GM21528 (cell line): Measurements from ENCODE around the gene CDK11A.
"Not testable (repeated sequence)": the region's sequence is repeated elsewhere in the genome, so short reads cannot be mapped to it uniquely, and the experiment has no call there.

Experiments used
- ATAC-seq: cut with Tn5 transposase; IDR thresholded peaks from one replicate; pipeline ENCODE4 v1.9.1; 2021; ENCODE audit warnings: mild to moderate bottlenecking, moderate library complexity; ENCODE audit not compliant: unreplicated experiment, low FRiP score

The CDK11A gene

DNA sequence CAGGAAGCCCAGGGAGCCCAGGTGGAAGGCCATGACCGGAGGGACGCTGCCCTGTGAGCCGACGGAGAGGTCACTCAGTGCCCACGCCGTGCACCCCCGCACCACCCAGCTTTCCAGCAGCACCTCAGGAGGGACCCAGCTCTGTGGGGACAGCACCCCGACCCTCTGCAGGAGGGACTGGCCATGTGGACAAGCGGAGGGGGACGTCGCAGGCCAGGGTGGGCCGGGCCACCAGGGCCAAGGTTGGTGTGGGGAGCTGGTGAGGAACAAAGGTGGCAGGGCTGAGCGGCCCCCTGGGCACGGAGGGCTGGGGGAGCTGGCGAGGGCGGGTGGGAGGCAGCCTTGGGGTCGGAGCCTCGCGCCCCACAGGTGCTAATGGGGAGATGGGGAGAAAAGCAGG, 31.3 kb upstream of the CDK11A start:
- no peak for ATAC-seq

DNA sequence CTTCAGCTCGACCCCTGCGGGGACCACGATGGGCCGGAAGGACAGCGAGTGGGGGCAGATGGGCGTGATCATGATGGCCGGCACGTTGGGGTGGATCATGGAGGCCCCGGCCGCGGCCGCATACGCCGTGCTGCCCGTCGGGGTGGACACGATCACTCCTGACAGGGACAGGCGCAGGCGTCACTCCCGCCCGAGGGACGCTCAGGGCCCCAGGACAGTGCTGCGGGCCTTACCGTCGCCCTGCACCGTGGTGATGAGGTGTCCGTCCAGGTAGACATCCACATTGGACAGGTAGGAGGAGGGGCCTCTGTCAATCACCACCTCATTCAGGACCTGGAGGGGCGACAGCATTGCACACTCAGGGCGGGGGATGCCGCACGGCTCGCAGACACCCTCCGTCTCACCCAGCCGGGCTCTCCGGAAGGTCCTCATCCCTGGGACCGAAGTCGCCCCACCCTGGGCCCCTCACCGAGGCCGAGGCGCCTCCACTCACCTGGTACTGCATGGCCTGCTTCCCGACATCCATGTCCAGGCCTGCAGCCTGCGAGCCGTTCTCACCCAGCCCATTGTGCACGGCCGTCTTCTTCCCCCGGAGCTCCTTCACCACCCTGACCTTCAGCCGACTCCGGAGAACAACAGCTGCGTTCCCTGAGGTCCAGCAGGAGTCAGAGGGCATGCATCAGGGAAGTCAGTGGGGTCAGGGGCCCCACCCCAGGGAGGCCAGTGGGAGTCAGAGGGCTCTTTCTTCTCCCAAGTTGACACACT, 30.1 kb upstream of the CDK11A start:
- ATAC-seq = no peak

DNA sequence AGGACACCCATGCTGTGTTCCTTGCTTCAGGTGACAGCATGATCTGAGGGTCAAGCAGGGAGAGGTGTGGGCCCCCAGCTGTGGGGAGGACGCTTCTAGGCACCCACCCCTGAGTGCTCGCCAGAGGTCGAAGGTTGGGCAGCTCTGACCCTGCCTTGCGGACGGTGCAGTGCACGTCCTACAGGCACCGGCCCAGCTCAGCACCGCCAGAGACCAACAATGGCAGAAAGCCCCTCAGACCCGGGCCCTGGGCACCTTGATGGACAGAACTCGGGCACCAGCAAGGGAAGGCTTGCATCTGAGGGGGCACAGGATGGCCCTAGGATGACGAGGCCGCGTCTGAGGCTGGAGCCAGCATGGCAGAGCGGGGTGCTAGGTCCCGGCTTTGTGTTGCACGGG, 29.4 kb upstream of the CDK11A start:
- ATAC-seq = no peak

DNA sequence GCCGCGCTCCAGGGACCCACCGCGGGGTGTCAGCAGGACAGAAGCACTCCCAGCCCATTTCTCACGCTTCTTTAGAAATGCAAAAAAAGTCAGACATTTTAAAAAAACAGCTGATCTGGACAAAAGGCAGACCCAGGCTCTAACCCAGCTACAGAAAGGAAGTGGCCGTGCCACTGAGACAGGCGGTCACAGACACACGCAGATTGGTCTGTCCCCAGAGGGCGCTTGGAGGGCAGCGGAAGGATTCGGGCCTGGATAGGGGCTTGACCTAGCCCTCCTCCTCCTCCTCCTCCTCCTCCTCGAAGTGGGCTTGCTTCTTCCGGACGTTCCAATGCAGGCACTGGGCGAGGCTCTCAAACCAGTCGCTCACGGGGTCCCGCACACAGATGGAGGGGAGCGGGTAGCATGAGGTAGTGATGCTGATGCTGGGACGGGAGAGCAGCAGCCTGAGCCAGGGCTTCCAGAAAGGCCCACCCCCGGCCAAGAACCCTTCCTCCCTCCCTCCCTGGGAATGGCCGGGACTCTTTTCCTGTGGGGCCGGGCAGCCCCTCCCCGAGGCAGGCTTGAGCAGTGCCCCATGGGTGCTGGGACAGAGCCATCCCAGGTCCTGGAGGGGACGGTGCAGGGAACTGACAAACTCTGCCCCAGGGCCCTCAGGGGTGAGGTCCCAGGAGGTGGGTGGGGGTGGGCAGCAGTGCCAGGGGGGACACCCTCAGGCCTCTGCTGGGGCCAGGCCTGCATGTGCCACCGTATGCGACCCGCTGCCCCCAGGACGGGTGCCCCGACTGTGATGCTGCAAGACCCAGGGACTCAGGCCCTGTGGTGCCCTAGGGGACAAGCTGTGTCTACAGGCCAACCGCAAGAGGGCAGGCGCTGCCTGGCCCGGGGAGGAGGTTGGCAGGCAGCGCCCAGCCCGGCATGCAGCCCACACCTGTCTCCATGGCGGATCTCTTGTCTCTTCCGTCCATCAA, 28.8 kb upstream of the CDK11A start:
- ATAC-seq = no peak

DNA sequence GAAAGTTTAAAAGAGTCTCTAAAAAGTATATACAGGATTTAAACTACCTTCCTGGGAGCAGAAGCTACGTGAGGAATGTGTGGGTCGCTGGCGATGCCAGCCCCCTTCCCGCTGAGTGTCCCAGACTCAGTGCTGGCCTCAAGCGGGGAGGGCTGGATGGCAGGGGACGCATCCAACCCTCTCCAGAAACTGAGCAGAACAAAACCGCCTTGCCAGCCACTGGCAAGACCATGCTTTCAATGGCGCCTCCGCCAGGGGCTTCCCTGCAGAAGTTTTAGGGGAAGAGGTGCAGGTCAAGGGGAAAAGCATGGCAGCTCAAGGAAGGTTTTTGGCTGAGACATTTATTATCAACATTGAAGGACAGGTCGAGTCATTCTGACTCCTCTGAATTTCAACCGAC, 28.0 kb upstream of the CDK11A start:
- ATAC-seq = no peak

DNA sequence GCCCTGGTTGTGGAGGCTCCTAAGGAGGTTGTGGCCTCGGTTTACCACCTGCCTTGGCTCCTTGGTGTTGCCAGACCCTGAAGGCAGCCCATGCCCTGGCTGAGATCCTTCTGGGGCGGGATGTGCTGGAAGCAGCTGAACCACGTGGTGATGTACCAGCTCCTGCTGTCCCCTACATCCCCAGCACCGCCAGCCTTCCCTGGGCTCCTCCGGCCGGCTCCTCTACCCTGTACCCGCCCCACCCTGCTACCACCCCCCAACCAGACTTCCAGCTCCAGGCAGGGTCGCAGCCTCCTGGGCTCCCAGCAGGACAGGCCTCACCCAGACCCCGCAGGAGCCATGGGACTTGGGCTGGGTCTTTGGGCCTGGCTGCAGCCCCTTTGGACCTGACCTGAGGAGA, 25.8 kb upstream of the CDK11A start:
- not testable (repeated sequence) for ATAC-seq

DNA sequence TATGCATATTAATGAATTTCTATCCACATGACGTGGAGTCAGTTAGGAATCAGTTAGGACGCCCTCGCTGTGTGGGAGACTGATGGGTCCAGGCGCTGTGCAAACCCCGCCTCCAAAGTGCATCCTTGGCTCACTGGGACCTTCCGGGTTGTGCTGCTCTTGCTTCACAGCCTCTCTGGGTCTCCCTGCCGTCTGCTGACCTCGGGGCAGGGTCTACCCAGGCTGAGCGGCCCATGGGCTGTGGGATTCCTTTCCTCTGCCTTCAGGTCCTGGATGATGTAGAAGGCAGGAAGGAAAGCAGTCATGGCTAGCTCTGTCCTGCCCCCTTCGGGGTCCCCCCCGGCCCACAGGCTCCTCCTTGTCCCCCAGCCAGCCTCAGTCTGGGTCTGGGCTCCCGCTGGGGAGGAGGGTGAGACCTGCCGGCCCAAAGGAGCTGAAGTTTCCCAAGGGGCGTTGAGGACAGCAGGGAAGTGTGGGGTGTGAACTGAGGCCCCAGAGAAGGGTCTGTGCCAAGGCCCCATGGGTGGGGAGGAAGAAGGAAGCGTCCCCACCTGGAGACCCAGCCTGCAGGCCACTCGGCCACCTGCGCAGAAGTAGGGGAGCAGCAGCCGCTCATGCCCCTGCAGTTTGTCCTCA, 24.6 kb upstream of the CDK11A start:
- no peak for ATAC-seq

DNA sequence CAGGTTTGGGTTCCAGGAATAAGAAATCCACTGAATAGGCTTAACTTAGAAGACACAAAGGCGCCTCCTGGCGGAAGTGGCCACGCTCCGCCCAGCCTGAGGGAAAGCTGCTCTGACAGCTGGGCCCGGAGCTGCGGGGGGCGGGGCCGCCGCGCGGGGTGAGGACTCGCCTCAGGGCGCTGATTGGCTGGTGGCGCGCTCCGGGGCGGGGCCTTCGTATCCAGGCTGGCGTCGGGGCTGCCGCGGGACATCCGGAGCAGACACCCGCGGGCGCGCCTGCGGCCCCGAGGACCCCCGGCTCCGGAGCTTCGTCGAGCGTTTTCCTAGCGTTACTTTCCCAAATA, 22.4 kb upstream of the CDK11A start:
- ATAC-seq = peak; percentile 74

DNA sequence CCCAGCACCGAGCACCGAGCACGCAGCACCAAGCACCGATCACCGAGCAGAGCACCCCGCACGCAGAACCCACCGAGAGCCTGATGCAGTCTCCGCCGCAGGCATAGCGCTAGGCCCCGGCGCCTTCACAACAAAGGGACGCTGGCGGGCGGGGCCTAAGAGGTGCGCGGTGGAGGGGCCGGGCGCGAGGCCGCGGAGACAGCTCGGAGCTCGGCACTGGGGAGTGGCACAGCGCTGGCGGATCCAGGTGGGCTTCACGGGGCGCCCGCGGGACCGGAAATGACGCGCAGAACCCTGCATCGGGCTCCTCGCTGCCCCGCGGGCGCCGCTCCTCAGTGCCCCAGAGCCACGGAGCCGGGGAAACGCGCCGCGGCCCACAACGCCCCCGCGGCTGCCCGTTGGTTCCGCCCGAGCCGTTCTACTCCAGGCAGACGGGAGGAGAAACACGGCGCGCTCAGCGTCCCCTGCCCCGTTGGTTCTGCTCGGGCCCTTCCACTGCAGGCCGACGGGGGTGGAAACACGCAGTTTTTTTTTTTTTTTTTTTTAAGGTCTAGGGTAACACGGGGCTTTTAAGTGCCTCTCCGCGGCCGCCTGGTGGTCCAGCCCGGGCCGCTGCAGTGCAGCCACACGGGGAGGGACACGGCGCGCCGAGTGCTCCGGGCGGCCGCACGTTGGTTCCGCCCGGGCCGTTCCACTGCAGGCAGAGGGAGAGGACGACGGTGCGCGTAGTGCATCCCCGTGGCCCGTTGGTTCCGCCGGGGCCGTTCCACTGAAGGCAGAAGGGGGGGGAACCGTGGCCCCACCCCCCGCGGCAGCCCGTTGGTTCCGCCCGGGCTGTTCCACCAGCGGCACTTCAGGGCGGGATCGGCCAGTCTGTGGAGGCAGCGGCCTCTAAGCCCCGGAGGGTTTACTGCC, 21.8 kb upstream of the CDK11A start:
- peak; percentile 70 for ATAC-seq

DNA sequence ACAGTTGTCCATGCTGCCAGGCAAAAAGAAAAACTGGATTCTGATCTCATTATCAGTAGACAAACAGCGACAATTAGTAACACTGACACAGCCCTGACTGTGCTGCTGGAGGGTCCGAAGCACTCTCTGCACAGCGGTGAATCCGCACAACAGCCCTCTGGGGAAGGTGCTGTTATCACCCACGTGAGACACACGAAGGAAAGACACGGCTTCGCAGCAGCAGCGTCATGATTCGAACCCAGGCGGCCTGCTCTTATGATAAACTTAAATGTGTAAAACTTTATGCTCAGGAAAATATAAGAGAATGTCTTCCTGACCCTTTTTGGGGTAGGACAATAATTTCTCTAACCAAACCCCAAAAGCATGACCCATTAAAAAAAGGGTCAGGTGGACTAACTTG, 18.4 kb upstream of the CDK11A start:
- ATAC-seq = not testable (repeated sequence)

DNA sequence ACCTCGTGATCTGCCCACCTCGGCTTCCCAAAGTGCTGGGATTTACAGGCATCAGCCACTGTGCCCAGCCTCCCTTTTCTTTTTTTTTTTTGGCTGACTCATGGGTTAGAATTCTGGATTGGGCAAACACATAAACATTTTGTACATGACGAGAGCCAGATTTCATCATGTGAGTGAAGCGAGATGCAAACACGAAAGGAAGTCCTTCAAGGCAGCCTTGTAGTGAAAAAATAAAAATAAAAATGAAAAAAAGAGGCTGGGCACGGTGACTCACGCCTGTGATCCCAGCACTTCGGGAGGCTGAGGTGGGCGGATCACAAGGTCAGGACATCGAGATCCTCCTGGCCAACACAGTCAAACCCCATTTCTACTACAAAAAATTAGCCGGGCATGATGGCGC, 16.9 kb upstream of the CDK11A start:
- not testable (repeated sequence) for ATAC-seq

DNA sequence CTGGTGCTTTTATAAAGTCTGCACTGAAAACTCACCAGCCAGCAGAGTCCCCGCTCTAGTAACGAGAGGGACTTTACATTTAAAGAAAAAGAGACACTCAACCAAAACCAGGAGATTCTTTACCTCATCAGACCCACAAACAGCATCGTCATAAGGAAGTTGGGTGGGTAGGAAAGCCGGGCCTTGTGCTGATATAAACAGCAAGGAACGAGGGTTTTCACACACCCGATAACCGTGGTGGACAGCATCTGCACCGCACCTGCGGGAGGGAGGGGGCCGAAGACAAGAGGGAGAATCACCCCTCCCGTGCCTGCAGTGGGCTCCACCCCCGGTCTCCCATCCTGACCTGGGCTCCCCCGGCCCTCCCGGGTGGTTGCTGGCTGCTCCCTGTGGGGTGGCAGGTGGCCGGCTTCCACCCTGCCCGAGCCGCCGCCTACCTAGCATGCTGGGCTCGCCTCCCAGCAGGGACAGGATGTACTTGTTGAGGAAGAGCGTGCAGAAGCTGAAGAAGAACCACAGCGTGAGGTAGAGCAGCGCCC, 14.7 kb upstream of the CDK11A start:
- not testable (repeated sequence) for ATAC-seq

DNA sequence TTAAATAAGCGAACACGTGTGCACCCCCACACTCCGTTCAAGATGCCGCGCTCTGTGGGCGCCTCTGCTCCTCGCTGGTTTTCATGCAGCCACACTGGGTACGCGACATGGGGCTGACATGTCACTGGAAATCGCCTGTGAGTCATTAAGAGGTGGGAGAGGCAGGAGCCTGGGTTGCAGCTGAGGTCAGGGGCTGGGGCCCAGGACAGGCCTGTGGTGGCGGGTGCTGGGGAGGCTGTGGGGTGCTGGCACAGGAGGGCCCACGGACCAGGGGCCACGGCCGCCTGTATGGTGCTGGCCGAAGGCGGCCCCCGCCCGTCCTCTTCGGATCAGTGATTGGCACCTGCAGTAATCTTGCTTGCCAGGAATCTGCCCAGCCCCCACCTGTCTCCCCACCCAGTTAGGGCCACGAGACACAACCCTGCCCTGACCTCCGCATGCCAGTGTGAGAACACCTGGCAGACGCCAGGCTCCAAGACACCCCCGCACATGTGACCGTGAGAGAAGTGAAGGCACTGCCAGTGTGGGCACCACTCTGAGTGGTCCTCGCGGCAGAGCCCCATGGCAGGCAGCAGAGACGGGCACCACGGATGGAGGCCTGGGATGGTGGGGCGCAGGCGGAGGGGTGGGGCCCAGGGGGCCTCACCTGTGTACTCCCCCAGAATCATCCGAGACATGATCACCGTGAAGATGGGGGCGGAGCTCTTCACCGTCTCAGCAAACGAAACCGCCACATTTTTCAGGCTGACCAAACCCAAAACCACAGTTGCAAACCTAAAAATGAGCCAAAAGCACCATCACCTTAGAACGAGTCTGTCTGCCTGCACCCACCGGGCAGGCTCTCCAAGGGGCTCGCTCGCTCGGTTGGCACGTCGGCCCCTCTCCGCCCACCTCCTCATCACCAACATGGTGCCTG, 13.8 kb upstream of the CDK11A start:
- not testable (repeated sequence) for ATAC-seq

DNA sequence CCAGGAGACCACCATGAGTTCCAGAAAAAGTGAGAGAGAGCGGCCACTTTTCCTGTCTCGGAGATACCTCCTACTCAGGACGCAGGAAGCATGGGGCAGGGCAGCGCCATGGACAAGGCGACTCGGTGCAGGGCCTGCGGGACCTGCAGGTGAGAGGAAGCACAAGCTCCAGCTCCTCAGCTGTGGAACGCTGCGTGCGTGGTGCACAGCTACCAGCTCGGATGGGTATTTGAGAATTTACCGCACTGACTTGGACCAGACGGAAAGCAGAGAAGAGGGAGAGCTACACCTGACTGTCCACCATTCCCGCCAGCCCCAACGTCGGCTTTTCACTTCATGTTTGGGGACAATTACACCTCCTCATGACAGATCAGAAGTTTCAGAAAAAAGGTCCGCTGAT, 8.2 kb upstream of the CDK11A start:
- no peak for ATAC-seq

DNA sequence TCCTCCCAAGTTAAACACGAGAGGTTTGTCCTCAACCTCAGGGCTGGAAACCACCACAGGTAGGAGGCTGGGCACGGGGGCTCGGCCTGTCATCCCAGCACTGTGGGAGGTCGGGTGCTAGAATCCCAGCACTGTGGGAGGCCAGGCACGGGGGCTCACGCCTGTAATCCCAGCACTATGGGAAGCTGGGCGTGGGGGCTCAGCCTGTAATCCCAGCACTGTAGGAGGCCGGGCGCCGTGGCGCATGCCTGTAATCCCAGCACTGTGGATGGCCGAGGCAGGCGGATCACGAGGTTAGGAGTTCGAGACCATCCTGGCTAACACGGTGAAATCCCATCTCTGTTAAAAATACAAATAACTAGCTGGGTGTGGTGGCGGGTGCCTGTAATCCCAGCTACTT, 6.7 kb upstream of the CDK11A start:
- no peak for ATAC-seq

DNA sequence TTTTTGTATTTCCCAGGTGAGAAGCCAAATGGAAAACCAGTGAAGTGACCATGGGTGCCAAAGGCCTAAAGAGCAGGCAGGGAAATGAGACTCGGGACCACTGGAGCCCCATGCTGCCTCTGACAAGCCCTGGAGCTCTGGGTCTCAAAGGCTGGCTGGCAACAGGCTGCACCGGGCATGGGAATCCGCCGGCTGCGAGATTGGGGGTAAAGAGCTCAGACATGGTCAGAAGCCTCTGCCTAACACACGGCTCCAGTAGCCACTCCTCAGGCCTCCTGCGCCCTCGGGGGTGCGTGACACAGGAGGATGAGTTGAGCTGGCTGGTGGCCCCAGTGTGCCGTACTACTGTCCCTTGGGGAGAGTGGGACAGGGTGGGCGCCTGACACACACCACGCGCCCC, 6.1 kb upstream of the CDK11A start:
- not testable (repeated sequence) for ATAC-seq

DNA sequence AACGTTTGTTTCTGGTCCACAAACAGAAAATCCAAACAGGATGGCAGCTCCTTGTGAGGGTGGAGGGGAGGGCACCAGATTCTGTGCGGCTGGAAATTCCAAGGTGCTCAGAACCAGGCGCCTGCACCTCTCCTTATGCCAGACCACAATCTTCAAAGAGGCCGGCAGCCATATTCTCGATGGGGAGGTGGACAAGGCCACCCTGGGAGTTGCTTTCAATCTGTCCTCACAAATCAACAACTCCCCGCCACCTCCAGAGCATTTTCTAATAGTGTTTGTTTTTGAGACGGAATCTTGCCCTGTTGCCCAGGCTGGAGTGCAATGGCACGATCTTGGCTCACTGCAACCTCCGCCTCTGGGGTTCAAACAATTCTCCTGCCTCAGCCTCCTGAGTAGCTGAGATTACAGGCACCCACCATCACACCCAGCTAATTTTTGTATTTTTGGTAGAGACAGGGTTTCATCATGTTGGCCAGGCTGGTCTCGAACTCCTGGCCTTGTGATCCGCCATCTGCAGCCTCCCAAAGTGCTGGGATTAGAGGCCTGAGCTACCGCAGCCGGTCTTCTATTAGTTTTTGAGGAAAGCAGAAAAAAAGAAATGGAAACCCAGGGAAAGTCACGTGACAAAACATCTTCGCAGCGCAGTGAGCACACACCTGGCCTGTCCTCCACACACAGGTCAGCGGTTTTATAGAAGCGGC, 5.1 kb upstream of the CDK11A start:
- not testable (repeated sequence) for ATAC-seq

DNA sequence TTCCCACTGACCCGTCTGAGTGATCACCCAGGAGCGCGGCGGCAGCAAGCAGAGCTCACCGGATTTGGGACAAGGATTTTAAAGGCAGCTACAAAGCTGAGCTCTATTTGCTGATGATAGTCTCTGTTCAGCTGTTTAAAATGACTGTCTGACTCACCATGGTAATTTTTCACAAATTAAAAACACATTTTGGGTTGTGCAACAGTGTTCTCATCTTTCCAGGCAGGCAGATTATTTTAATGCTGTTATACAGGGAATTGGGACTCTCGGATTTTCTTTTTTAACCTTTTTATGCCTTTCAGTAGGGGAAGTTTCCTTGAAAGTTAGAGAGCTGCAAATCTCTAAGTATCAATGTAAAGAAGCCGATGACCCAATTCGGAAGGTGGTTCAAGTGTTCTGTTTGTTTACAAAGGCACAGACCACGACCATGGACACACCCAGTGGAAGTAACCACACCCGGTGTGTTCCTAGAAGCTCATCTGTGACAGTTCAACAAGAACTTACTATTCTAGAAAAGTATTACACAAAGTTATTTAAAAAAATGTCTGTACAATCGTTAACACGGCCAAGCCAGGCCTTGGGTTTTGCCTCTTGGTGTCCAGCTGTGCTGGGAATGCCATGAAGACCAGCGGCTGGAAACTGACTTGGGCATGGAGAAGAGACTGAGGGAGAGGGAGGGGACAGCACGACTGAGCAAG, 4.3 kb upstream of the CDK11A start:
- not testable (repeated sequence) for ATAC-seq
